SK-N-SH treated with all-trans-retinoic acid at 6 μM for 48 hours (cell line): ENCODE data around the gene NCAPG2.

Experiments
- ARNTL ChIP-seq: fragments of 450-650 bp; formaldehyde crosslinking; IDR thresholded peaks from 2 replicates; pipeline ENCODE4 v1.5.0; 2020; ENCODE audit warnings: low read depth, mild to moderate bottlenecking, moderate library complexity, borderline replicate concordance
- BACH2 ChIP-seq: fragments of 250-450 bp; sonication (Bioruptor Pico); IDR thresholded peaks from 2 replicates; pipeline ENCODE4 v1.9.0; 2021; ENCODE audit warnings: mild to moderate bottlenecking, borderline replicate concordance
- CREB5 ChIP-seq: fragments of 250-450 bp; sonication (Bioruptor Pico); IDR thresholded peaks from 2 replicates; pipeline ENCODE4 v1.5.1; 2020; ENCODE audit warnings: low read depth, mild to moderate bottlenecking, moderate library complexity
- OSR1 ChIP-seq: fragments of 250-450 bp; sonication (Bioruptor Pico); IDR thresholded peaks from 2 replicates; pipeline ENCODE4 v1.8.0; 2022; ENCODE audit warnings: moderate library complexity, mild to moderate bottlenecking, inconsistent platforms
- ZNF565 ChIP-seq: fragments of 450-650 bp; formaldehyde crosslinking; conservative IDR thresholded peaks from 2 replicates; pipeline ENCODE4 v1.5.0; 2020; ENCODE audit warnings: low read depth, mild to moderate bottlenecking, moderate library complexity
- TF ChIP-seq, protein P1 (sequence below): fragments of 250-450 bp; sonication (Bioruptor Pico); IDR thresholded peaks from 2 replicates; pipeline ENCODE4 v1.8.0; 2021; ENCODE audit warnings: low read depth, mild to moderate bottlenecking, moderate library complexity, borderline replicate concordance

GRCh38 chr7:158595068-158595467 lies 109.5 kb downstream of the NCAPG2 start:
- TF ChIP-seq ARNTL (CRISPR knock-in tag) (no peak), OSR1 (CRISPR knock-in tag) (no peak), ZNF565 (no peak), CREB5 (CRISPR knock-in tag) (no peak), BACH2 (CRISPR knock-in tag) (no peak)
- TF ChIP-seq, protein P1, sequence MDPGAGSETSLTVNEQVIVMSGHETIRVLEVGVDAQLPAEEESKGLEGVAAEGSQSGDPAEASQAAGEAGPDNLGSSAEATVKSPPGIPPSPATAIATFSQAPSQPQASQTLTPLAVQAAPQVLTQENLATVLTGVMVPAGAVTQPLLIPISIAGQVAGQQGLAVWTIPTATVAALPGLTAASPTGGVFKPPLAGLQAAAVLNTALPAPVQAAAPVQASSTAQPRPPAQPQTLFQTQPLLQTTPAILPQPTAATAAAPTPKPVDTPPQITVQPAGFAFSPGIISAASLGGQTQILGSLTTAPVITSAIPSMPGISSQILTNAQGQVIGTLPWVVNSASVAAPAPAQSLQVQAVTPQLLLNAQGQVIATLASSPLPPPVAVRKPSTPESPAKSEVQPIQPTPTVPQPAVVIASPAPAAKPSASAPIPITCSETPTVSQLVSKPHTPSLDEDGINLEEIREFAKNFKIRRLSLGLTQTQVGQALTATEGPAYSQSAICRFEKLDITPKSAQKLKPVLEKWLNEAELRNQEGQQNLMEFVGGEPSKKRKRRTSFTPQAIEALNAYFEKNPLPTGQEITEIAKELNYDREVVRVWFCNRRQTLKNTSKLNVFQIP (CRISPR knock-in tag): no peak
